Calu3 (cell line): Measurements from ENCODE around the gene BUD31. TPM values are rescaled to one million over a fixed set of nuclear protein-coding genes. Genes with fewer than 3 reads are reported as not detected.
"Not testable (repeated sequence)": the region's sequence is repeated elsewhere in the genome, so short reads cannot be mapped to it uniquely, and the experiment has no call there.

Experiments used
- BruUV-seq: library from RNA; stranded (reverse); fragments of 400-500 nt; replicated peaks from 2 replicates; lab custom pipeline; 2021; lab: Mats Ljungman, UMichigan
- CTCF ChIA-PET: fragments of 300-600 bp; sonication (Branson Sonifier 250); formaldehyde crosslinking; loops from one replicate; lab custom pipeline; 2022; ENCODE audit warnings: antibody characterized with exemption; lab: Charles Lee
- DNase-seq: peaks from one replicate; pipeline ENCODE4 v3.0.0; 2022
- H3K27ac Mint-ChIP-seq: one replicate; pipeline ENCODE4 v1.8.0; 2022; ENCODE audit warnings: mixed read lengths; ENCODE audit not compliant: unreplicated experiment
- H3K27me3 Mint-ChIP-seq: one replicate; pipeline ENCODE4 v1.8.0; 2022; ENCODE audit warnings: mixed read lengths; ENCODE audit not compliant: unreplicated experiment
- H3K36me3 Mint-ChIP-seq: one replicate; pipeline ENCODE4 v1.8.0; 2022; ENCODE audit warnings: mild to moderate bottlenecking, moderate library complexity, mixed read lengths; ENCODE audit not compliant: insufficient read depth, unreplicated experiment
- H3K4me1 Mint-ChIP-seq: one replicate; pipeline ENCODE4 v1.8.0; 2022; ENCODE audit warnings: mild to moderate bottlenecking, low read depth, mixed read lengths; ENCODE audit not compliant: unreplicated experiment
- H3K4me3 Mint-ChIP-seq: one replicate; pipeline ENCODE4 v1.8.0; 2022; ENCODE audit warnings: mild to moderate bottlenecking, low read depth, moderate library complexity, mixed read lengths; ENCODE audit not compliant: unreplicated experiment
- H3K9me3 Mint-ChIP-seq: one replicate; pipeline ENCODE4 v1.8.0; 2022; ENCODE audit warnings: low read depth, mixed read lengths; ENCODE audit not compliant: unreplicated experiment
- intact Hi-C: fragments of 100-400 bp; cut with micrococcal nuclease; formaldehyde crosslinking; loops from one replicate; pipeline ENCODE4 v1.10.0; 2022; ENCODE audit not compliant: unreplicated experiment
- total RNA-seq: library from RNA; stranded (reverse); gene quantifications from 2 replicates; pipeline ENCODE4 v1.2.3, GENCODE V29; 2022
- TF ChIP-seq, protein P1 (sequence below): fragments of 200-600 bp; IDR thresholded peaks from one replicate; pipeline ENCODE4 v1.8.0; 2022; ENCODE audit warnings: antibody characterized with exemption; ENCODE audit not compliant: unreplicated experiment

BUD31 gene
- total RNA-seq, 1 experiment from 2014 or later, result 82.7 TPM

DNA sequence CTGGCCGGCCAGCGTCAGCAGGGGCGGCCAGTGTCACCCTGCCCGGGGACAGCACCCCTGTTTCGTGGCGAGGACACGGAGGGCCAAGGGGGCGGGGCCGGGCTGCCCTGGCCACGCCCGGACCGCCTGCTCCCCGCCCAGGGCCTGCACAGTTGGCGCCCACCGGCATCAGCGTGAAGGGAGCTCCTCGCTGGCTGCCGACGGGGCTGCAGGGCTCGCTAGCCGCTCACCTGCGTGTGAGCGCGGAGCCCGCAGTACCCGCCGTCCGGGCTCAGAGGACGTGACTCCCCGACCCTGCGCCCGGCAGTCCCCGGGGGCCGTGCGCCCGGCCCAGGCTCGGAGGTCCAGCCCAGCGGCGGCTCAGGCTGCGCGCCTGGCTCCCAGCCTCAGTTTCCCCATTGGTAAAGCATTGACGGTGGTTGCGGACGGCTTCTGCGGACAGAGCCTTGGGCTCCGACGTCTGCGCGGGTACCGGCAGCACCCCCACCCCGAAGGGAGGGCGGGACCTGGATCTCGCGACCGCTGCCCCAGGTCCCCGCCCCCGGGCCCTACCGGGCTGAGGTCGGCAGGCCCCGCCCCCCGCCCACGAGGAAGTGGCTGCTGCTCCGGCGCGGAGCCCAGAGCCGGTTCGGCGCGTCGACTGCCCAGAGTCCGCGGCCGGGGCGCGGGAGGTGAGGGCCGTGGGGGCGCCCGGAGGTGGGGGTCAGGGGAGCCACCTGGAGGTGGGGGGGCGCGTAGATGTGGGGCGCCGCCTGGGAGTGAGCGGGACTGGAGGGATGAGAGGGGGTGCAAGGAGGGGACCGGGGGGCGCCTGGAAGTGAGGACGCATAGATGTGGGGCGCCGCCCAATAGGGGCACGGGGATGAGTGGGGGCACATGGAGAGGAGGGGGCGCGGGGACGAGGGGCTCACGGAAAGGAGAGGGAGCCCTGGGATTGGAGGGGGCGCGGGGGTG is 34.4 kb upstream of the BUD31 start, which contains the start of gene ARPC1B:
Gene ARPC1B, plus strand, starts transcription at position 620 of the 954 bp plus-strand sequence. CDS start 10,985 bp downstream, outside the sequence.
- Mint-ChIP-seq H3K27ac (no peak within 1 kb of the TSS), H3K4me3 (peak within 1 kb of the TSS; percentile 58), H3K27me3 (no peaks in the 10 kb centered on the region), H3K4me1 (peaks cover 11% of the 10 kb centered on the region), H3K9me3 (no peaks in the 10 kb centered on the region), H3K36me3 (peaks cover 69% of the 10 kb centered on the region)
- TF ChIP-seq, protein P1, sequence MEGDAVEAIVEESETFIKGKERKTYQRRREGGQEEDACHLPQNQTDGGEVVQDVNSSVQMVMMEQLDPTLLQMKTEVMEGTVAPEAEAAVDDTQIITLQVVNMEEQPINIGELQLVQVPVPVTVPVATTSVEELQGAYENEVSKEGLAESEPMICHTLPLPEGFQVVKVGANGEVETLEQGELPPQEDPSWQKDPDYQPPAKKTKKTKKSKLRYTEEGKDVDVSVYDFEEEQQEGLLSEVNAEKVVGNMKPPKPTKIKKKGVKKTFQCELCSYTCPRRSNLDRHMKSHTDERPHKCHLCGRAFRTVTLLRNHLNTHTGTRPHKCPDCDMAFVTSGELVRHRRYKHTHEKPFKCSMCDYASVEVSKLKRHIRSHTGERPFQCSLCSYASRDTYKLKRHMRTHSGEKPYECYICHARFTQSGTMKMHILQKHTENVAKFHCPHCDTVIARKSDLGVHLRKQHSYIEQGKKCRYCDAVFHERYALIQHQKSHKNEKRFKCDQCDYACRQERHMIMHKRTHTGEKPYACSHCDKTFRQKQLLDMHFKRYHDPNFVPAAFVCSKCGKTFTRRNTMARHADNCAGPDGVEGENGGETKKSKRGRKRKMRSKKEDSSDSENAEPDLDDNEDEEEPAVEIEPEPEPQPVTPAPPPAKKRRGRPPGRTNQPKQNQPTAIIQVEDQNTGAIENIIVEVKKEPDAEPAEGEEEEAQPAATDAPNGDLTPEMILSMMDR, result no peak
- CTCF ChIA-PET, result no interaction called here
- intact Hi-C loops, result no loop called here
- no TSS peak for BruUV-seq
- peak; percentile 70 for DNase-seq

- intact Hi-C loops, result no loop called here
- Mint-ChIP-seq H3K36me3 (peaks cover 72% of the 10 kb centered on the region), H3K9me3 (no peaks in the 10 kb centered on the region), H3K4me1 (peaks cover 11% of the 10 kb centered on the region), H3K27me3 (no peaks in the 10 kb centered on the region), H3K27ac (no peak overlapping the region), H3K4me3 (peak overlapping the region; percentile 58)
- CTCF ChIA-PET, result interaction anchor here (0.7 kb wide), 2 partner anchors 125 to 821 kb away, joined by 3 to 4 read pairs; no protein-coding TSS in a partner anchor
- BruUV-seq, result no TSS peak
- peak; percentile 74 for DNase-seq
- TF ChIP-seq, protein P1, result no peak
Measured at GRCh38 chr7:99375070-99375807, 33.5 kb upstream of the BUD31 start.

GRCh38 chr7:99379043-99379577 is 29.7 kb upstream of the BUD31 start:
- Mint-ChIP-seq H3K27ac (no peak overlapping the region), H3K27me3 (no peaks in the 10 kb centered on the region), H3K4me1 (peaks cover 8% of the 10 kb centered on the region), H3K4me3 (no peak overlapping the region), H3K36me3 (peaks cover 59% of the 10 kb centered on the region), H3K9me3 (no peaks in the 10 kb centered on the region)
- no peak for DNase-seq
- CTCF ChIA-PET, result no interaction called here
- BruUV-seq, result TSS peak; percentile 4
- intact Hi-C loops, result no loop called here
- TF ChIP-seq, protein P1, result no peak

DNA sequence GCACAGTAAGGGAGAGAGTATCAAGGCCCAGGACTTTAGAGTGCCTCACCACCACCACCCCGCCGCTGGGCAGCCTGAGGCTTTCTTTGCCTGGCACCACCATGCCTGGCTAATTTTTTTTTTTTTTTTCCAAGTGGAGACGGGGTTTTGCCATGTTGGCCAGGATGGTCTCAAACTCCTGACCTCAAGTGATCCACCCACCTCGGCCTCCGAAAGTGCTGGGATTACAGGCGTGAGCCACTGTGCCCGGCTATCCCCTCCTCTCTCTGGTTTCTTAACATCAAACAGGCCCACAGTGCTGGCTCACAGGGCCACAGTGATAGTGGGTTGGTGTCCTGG is 29.1 kb upstream of the BUD31 start:
- DNase-seq, H3K4me1 Mint-ChIP-seq, H3K9me3 Mint-ChIP-seq, intact Hi-C loops, BruUV-seq, H3K4me3 Mint-ChIP-seq, CTCF ChIA-PET, H3K27ac Mint-ChIP-seq, H3K27me3 Mint-ChIP-seq: not testable (repeated sequence)
- peaks cover 53% of the 10 kb centered on the region for H3K36me3 Mint-ChIP-seq
